ENCODE measurements around the gene PLEKHM3. TPM values are rescaled to one million over a fixed set of nuclear protein-coding genes. Genes with fewer than 3 reads are reported as not detected.

The PLEKHM3 gene
- total and polyA plus RNA-seq, 2 of the 13 experiments (the other 11 are each of a cell fraction or from before 2014, with no cell fraction given), result 4.5 to 4.7 TPM

DNA sequence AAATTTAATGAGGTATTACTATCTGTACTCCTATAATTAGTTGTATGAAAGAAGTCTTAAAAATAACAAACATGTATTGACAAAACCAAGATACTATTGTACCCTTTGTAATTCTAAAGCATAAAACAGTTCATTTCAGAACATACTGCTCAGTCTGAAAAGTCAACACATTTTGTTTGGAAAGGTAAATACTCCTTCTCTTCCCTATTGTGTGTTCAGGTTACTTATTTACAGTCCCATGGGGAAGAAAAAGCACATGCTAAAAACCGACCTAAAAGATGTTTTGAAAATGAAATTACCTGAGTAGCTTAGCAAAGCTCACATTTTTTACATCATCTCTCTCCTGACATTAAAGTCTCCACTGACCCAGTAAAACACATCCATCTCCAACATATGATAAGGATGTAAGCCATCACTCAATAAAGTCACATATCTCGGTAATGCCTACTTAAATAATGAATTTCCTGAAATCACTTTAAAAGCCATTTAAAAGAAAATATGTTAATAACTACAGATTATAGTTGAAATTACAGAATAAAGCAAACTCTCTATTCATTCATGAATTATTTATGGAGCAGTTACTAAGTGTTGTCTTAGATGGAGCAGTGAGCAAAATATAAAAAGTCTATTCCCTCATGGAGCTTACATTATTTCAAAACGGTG, 180.0 kb downstream of the PLEKHM3 start (continued):
- TF ChIP-seq, protein P1, sequence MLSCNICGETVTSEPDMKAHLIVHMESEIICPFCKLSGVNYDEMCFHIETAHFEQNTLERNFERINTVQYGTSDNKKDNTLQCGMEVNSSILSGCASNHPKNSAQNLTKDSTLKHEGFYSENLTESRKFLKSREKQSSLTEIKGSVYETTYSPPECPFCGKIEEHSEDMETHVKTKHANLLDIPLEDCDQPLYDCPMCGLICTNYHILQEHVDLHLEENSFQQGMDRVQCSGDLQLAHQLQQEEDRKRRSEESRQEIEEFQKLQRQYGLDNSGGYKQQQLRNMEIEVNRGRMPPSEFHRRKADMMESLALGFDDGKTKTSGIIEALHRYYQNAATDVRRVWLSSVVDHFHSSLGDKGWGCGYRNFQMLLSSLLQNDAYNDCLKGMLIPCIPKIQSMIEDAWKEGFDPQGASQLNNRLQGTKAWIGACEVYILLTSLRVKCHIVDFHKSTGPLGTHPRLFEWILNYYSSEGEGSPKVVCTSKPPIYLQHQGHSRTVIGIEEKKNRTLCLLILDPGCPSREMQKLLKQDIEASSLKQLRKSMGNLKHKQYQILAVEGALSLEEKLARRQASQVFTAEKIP (CRISPR knock-in tag; IDR thresholded peaks at IDR 0.05; ENCODE audit: borderline replicate concordance), result no peak
- TF ChIP-seq THAP11 (CRISPR knock-in tag; IDR thresholded peaks at IDR 0.05) (peak; percentile 69; the same call in 1 of the 2 replicates), CREB1 (IDR thresholded peaks at IDR 0.05) (no peak), CREB1 (CRISPR knock-in tag; IDR thresholded peaks at IDR 0.05) (peak; percentile 71), SP1 (IDR thresholded peaks at IDR 0.05) (no peak), SP1 (CRISPR knock-in tag; IDR thresholded peaks at IDR 0.05) (no peak), RNF2 (conservative IDR thresholded peaks at IDR 0.05; ENCODE audit: low read depth) (no peak), JUND (CRISPR knock-in tag; IDR thresholded peaks at IDR 0.05) (no peak), ZNF614 (CRISPR knock-in tag; IDR thresholded peaks at IDR 0.05; ENCODE audit: borderline replicate concordance) (peak; percentile 49; the same call in 1 of the 2 replicates), ZNF343 (CRISPR knock-in tag; IDR thresholded peaks at IDR 0.05) (no peak), ZNF331 (CRISPR knock-in tag; IDR thresholded peaks at IDR 0.05) (peak; percentile 82), KAT8 (CRISPR knock-in tag; IDR thresholded peaks at IDR 0.05) (peak; percentile 75; the same call in 1 of the 2 replicates), CHCHD3 (CRISPR knock-in tag; IDR thresholded peaks at IDR 0.05) (no peak), ZNF460 (CRISPR knock-in tag; IDR thresholded peaks at IDR 0.05; ENCODE audit: borderline replicate concordance) (no peak), YY1 (IDR thresholded peaks at IDR 0.05; ENCODE audit: insufficient read depth, insufficient replicate concordance, low read depth, low read length) (no peak), ASH2L (IDR thresholded peaks at IDR 0.05; ENCODE audit: insufficient read length, low read depth, low read length) (peak; percentile 93), FOSL1 (CRISPR knock-in tag; IDR thresholded peaks at IDR 0.05; ENCODE audit: borderline replicate concordance) (no peak), ZSCAN21 (CRISPR knock-in tag; IDR thresholded peaks at IDR 0.05; ENCODE audit: borderline replicate concordance) (no peak)
- TF ChIP-seq, protein P2, sequence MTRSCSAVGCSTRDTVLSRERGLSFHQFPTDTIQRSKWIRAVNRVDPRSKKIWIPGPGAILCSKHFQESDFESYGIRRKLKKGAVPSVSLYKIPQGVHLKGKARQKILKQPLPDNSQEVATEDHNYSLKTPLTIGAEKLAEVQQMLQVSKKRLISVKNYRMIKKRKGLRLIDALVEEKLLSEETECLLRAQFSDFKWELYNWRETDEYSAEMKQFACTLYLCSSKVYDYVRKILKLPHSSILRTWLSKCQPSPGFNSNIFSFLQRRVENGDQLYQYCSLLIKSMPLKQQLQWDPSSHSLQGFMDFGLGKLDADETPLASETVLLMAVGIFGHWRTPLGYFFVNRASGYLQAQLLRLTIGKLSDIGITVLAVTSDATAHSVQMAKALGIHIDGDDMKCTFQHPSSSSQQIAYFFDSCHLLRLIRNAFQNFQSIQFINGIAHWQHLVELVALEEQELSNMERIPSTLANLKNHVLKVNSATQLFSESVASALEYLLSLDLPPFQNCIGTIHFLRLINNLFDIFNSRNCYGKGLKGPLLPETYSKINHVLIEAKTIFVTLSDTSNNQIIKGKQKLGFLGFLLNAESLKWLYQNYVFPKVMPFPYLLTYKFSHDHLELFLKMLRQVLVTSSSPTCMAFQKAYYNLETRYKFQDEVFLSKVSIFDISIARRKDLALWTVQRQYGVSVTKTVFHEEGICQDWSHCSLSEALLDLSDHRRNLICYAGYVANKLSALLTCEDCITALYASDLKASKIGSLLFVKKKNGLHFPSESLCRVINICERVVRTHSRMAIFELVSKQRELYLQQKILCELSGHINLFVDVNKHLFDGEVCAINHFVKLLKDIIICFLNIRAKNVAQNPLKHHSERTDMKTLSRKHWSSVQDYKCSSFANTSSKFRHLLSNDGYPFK (CRISPR knock-in tag; IDR thresholded peaks at IDR 0.05; ENCODE audit: borderline replicate concordance), result no peak
- TF ChIP-seq, protein P3, sequence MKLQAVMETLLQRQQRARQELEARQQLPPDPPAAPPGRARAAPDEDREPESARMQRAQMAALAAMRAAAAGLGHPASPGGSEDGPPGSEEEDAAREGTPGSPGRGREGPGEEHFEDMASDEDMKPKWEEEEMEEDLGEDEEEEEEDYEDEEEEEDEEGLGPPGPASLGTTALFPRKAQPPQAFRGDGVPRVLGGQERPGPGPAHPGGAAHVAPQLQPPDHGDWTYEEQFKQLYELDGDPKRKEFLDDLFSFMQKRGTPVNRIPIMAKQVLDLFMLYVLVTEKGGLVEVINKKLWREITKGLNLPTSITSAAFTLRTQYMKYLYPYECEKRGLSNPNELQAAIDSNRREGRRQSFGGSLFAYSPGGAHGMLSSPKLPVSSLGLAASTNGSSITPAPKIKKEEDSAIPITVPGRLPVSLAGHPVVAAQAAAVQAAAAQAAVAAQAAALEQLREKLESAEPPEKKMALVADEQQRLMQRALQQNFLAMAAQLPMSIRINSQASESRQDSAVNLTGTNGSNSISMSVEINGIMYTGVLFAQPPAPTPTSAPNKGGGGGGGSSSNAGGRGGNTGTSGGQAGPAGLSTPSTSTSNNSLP (IDR thresholded peaks at IDR 0.05; ENCODE audit: low read depth, low read length), result peak; percentile 72
- TF ChIP-seq, protein P4, sequence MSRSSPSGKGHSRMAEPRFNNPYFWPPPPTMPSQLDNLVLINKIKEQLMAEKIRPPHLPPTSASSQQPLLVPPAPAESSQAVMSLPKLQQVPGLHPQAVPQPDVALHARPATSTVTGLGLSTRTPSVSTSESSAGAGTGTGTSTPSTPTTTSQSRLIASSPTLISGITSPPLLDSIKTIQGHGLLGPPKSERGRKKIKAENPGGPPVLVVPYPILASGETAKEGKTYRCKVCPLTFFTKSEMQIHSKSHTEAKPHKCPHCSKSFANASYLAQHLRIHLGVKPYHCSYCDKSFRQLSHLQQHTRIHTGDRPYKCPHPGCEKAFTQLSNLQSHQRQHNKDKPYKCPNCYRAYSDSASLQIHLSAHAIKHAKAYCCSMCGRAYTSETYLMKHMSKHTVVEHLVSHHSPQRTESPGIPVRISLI (CRISPR knock-in tag; IDR thresholded peaks at IDR 0.05; ENCODE audit: borderline replicate concordance), result peak; percentile 52; the same call in 1 of the 2 replicates

Data from HepG2 (cell line).